OCI-LY7 (cell line): ENCODE data around the gene P2RX6. TPM values are rescaled to one million over a fixed set of nuclear protein-coding genes. Genes with fewer than 3 reads are reported as not detected.
"Not testable (repeated sequence)": the region's sequence is repeated elsewhere in the genome, so short reads cannot be mapped to it uniquely, and the experiment has no call there.

ENCODE experiments used
- BruUV-seq: library from RNA; stranded (reverse); fragments of 400-500 nt; replicated peaks from 2 replicates; lab custom pipeline; 2021; lab: Mats Ljungman, UMichigan
- CTCF ChIA-PET: fragments of 300-600 bp; sonication (Branson Sonifier 250); formaldehyde crosslinking; loops from one replicate; lab custom pipeline; 2022; ENCODE audit warnings: antibody characterized with exemption; ENCODE audit not compliant: unreplicated experiment; lab: Charles Lee
- POLR2A ChIA-PET: fragments of 300-600 bp; sonication (Branson Sonifier 250); formaldehyde crosslinking; loops from one replicate; lab custom pipeline; 2022; ENCODE audit warnings: antibody characterized with exemption; lab: Charles Lee
- DNase-seq: peaks from one replicate; pipeline ENCODE4 v3.0.0-alpha.2; 2015; ENCODE audit warnings: low spot score
- H2AFZ ChIP-seq: fragments of 200-600 bp; sonication (generic), shearing (Covaris generic); 2 replicates; pipeline ENCODE4 v1.6.1; 2014; ENCODE audit warnings: mild to moderate bottlenecking, antibody characterized with exemption, low read length, moderate library complexity
- H3K27ac ChIP-seq: fragments of 200-600 bp; sonication (generic); 2 replicates; pipeline ENCODE4 v1.5.1; 2014; ENCODE audit warnings: mixed run types, low read depth, mild to moderate bottlenecking, moderate library complexity, low read length, inconsistent platforms; ENCODE audit not compliant: poor library complexity, severe bottlenecking
- H3K36me3 ChIP-seq: fragments of 200-600 bp; sonication (generic); 2 replicates; pipeline ENCODE4 v1.6.1; 2014; ENCODE audit warnings: mild to moderate bottlenecking, antibody characterized with exemption, low read length, moderate library complexity, mixed read lengths; ENCODE audit not compliant: insufficient read depth
- H3K4me1 ChIP-seq: fragments of 200-600 bp; sonication (generic); 2 replicates; pipeline ENCODE4 v1.5.1; 2014; ENCODE audit warnings: mild to moderate bottlenecking, low read length; ENCODE audit not compliant: insufficient read depth, poor library complexity, severe bottlenecking
- H3K4me2 ChIP-seq: fragments of 200-600 bp; sonication (generic); 2 replicates; pipeline ENCODE4 v1.6.1; 2014; ENCODE audit warnings: mild to moderate bottlenecking, low read length
- H3K4me3 ChIP-seq: fragments of 200-600 bp; sonication (generic); 2 replicates; pipeline ENCODE4 v1.5.1; 2014; ENCODE audit warnings: mild to moderate bottlenecking, low read depth, low read length; ENCODE audit not compliant: poor library complexity, severe bottlenecking
- H3K79me2 ChIP-seq: fragments of 200-600 bp; sonication (generic); 2 replicates; pipeline ENCODE4 v1.6.1; 2016; ENCODE audit warnings: low read depth, mild to moderate bottlenecking, low read length, moderate library complexity, mixed read lengths; ENCODE audit not compliant: insufficient read depth
- H3K9me2 ChIP-seq: fragments of 200-600 bp; sonication (generic); 2 replicates; pipeline ENCODE4 v1.6.1; 2016; ENCODE audit warnings: mild to moderate bottlenecking, low read length, mixed read lengths; ENCODE audit not compliant: insufficient read depth
- H3K9me3 ChIP-seq: fragments of 200-600 bp; sonication (generic); 2 replicates; pipeline ENCODE4 v1.6.1; 2014; ENCODE audit warnings: mild to moderate bottlenecking, mixed run types, low read length, mixed read lengths
- H4K20me1 ChIP-seq: fragments of 200-600 bp; sonication (generic); 2 replicates; pipeline ENCODE4 v1.6.1; 2014; ENCODE audit warnings: mild to moderate bottlenecking, antibody characterized with exemption, low read length, moderate library complexity, mixed read lengths; ENCODE audit not compliant: insufficient read depth
- EZH2phosphoT487 ChIP-seq: fragments of 200-600 bp; sonication (generic); IDR thresholded peaks from 2 replicates; pipeline ENCODE4 v1.6.1; 2018; ENCODE audit warnings: low read depth, borderline replicate concordance, mild to moderate bottlenecking, mixed run types, antibody characterized with exemption, low read length, moderate library complexity, mixed read lengths
- intact Hi-C: fragments of 100-400 bp; cut with micrococcal nuclease; formaldehyde crosslinking; loops from one replicate; pipeline ENCODE4 v1.10.0; 2022; ENCODE audit not compliant: unreplicated experiment
- total RNA-seq, 2 experiments: library from RNA; depleted of rRNA in 1 of 2; stranded (reverse); fragments of >200 nt in 1 of 2; shearing (Covaris generic) in 1 of 2; gene quantifications; 2 replicates each; pipeline ENCODE4 v1.2.3, GENCODE V29; 2014 to 2022
- TF ChIP-seq, protein P1 (sequence below): fragments of 200-600 bp; sonication (generic); conservative IDR thresholded peaks from 2 replicates; pipeline ENCODE4 v1.5.1; 2014; ENCODE audit warnings: mild to moderate bottlenecking, antibody characterized with exemption, low read length, moderate library complexity, mixed read lengths

P2RX6 gene
- total RNA-seq, 2 experiments from 2014 or later, result 0.06 to 0.32 TPM

DNA sequence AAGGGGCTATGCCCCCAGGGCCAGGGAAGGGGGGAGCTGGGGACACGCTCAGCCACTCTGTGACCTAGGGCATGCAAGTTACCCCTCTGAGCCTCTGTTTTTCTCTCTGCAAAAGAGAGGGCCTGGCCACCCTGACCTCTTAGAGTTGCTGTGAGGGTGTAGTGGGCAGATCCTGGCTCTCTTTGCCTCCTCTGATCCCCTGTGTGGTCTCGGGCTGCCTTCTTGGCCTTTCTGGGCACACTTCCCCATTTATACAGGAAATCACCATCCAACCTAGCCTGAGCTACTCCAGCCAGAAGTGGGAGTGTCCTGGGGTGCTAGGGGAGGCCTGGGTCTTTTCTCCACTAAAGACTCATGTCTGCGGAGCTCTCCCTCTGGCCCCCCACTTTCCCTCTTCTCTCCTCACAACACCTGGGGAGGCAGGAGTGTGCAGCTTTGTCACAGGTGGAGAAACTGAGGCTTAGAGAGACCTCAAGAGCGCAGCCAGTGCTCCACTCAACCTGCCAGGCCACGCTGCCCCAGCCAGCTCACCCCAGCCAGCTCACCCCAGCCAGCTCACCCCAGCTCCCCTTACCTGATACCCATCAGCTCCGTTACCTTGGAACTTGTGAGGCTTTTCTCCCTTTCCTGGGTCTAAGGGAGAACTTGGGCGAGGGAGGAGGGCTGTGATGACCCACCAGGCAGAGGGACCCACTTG is 46.5 kb upstream of the P2RX6 start:
- peak; percentile 40 for DNase-seq
- Histone ChIP-seq H3K27ac (no peak overlapping the region), H3K36me3 (no peaks in the 10 kb centered on the region), H2AFZ (no peak overlapping the region), H4K20me1 (no peaks in the 10 kb centered on the region), H3K4me2 (peak overlapping the region; percentile 25; the same call in 1 of the 2 replicates), H3K4me1 (peaks cover 15% of the 10 kb centered on the region), H3K4me3 (no peak overlapping the region), H3K9me3 (no peaks in the 10 kb centered on the region), H3K9me2 (no peaks in the 10 kb centered on the region), H3K79me2 (no peaks in the 10 kb centered on the region)
- POLR2A ChIA-PET, result interaction anchor here (0.6 kb wide), 1 partner anchor 48 kb away, joined by 3 read pairs; no protein-coding TSS in a partner anchor
- CTCF ChIA-PET, result no interaction called here
- no TSS peak for BruUV-seq
- intact Hi-C loops, result no loop called here
- TF ChIP-seq, protein P1, sequence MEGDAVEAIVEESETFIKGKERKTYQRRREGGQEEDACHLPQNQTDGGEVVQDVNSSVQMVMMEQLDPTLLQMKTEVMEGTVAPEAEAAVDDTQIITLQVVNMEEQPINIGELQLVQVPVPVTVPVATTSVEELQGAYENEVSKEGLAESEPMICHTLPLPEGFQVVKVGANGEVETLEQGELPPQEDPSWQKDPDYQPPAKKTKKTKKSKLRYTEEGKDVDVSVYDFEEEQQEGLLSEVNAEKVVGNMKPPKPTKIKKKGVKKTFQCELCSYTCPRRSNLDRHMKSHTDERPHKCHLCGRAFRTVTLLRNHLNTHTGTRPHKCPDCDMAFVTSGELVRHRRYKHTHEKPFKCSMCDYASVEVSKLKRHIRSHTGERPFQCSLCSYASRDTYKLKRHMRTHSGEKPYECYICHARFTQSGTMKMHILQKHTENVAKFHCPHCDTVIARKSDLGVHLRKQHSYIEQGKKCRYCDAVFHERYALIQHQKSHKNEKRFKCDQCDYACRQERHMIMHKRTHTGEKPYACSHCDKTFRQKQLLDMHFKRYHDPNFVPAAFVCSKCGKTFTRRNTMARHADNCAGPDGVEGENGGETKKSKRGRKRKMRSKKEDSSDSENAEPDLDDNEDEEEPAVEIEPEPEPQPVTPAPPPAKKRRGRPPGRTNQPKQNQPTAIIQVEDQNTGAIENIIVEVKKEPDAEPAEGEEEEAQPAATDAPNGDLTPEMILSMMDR, result no peak
- TF ChIP-seq EZH2phosphoT487, result no peak

DNA sequence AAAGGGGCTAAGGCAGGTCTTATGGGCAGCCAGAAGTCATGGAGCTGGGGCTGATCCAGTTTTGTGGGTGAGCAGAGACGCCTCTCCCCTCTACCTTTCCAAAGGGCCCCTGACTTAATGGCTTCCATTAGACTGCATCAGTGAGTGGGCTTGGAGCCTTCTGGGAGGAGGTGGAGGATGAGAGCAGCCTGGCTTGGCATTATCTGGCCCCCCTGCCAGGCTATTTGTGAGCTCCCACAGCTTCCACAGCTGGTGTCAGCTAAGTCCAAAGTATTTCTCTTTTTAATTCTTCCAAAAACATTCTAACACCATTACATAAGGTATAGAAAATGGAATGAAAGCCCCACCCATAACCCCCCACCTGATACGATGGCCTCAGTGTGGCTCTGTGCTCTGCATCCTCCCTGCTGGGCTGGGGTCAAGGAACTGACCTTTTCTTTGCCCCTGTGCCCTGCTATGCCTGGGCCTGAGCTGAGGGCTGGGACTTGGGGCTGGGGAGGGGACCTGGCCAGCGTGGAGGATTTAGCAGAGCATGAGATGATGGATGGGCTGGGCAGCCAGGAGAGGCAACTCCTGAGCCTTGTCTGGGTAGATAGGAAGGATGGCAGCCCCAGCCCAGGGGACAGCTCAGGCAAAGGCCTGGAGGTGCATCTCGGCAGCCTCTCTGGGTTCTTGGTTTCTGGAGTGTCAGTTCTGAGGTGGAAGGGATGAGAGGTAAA is 43.9 kb upstream of the P2RX6 start:
- H3K79me2 ChIP-seq, result no peaks in the 10 kb centered on the region
- no peaks in the 10 kb centered on the region for H3K9me2 ChIP-seq
- BruUV-seq, result no TSS peak
- no peaks in the 10 kb centered on the region for H3K9me3 ChIP-seq
- DNase-seq, result no peak
- ChIA-PET CTCF (no interaction called here), POLR2A (no interaction called here)
- no peak overlapping the region for H3K27ac ChIP-seq
- no peaks in the 10 kb centered on the region for H4K20me1 ChIP-seq
- H2AFZ ChIP-seq, result no peak overlapping the region
- no peaks in the 10 kb centered on the region for H3K36me3 ChIP-seq
- H3K4me3 ChIP-seq, result no peak overlapping the region
- intact Hi-C loops, result no loop called here
- H3K4me2 ChIP-seq, result no peak overlapping the region
- H3K4me1 ChIP-seq, result peaks cover 15% of the 10 kb centered on the region
- TF ChIP-seq, protein P1, result no peak
- TF ChIP-seq EZH2phosphoT487, result no peak

DNA sequence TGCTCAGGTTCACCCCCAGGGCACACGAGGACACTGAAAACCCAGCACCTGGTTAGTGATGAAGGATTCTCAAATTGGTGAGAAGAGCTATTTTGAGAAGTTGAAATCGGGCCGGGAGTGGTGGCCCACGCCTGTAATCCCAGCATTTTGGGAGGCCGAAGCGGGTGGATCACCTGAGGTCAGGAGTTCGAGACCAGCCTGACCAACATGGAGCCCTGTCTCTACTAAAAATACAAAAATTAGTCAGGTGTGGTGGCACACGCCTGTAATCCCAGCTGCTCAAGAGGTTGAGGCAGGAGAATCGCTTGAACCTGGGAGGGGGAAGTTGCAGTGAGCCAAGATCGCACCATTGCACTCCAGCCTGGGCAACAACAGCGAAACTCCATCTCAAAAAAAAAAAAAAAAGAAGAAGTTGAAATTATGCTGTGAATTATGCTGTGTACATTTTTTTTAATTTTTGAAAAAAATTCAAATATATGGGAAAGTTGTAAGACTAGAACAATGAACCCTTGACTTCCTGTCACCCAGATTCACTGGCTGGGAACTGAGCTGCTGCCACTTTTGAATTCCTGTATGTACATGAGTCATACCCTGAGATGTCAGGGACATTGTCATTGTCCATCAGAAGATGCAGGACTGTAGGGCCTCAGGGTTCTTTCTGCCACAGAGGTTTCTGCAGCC is 42.8 kb upstream of the P2RX6 start:
- intact Hi-C loops, H3K4me3 ChIP-seq, H2AFZ ChIP-seq, H3K9me3 ChIP-seq, H3K27ac ChIP-seq, H3K4me2 ChIP-seq, DNase-seq, H3K36me3 ChIP-seq, H3K79me2 ChIP-seq, CTCF ChIA-PET, H3K9me2 ChIP-seq, BruUV-seq, H4K20me1 ChIP-seq: not testable (repeated sequence)
- peaks cover 15% of the 10 kb centered on the region for H3K4me1 ChIP-seq
- POLR2A ChIA-PET, result interaction anchor here (0.8 to 1.6 kb wide), 2 partner anchors 10 to 1363 kb away, joined by 3 to 4 read pairs; partner anchors contain the start of gene LZTR1
